ENCODE data around the gene LTBP3. TPM values are rescaled to one million over a fixed set of nuclear protein-coding genes. Genes with fewer than 3 reads are reported as not detected.

Gene LTBP3
- total and polyA plus RNA-seq, 9 of the 15 experiments (the other 6 are each of a cell fraction or from before 2014, with no cell fraction given), result 0.06 to 20.5 (median 4.8) TPM

- Histone ChIP-seq H4K20me1 (replicated peaks; ENCODE audit: control insufficient read depth, insufficient read depth, low read length) (0 out of 2 replicates have a peak, but pooled peaks cover 4% of the 10 kb centered on the region), H3K9ac (ENCODE audit: insufficient read depth in 1 of 2, low read depth in 2 of 2, low read length in 2 of 2) (peak overlapping the region in 1 of 2 experiments; percentile 79; a peak in 2 of 4 replicates), H2AFZ (ENCODE audit: low read depth, low read length) (no peak overlapping the region), H3K4me2 (ENCODE audit: insufficient read depth, low read length) (no peak overlapping the region), H3K27me3 (ENCODE audit: control insufficient read depth in 2 of 2, insufficient read depth in 2 of 2, low read length in 2 of 2) (no peaks in the 10 kb centered on the region), H3K9me1 (ENCODE audit: control insufficient read depth, insufficient read depth, low read length) (peaks cover 4% of the 10 kb centered on the region), H3K9me3 (replicated peaks; ENCODE audit: control insufficient read depth, insufficient read depth, low read depth, low read length) (no peaks in the 10 kb centered on the region), H3K4me3 (no peak overlapping the region), H3K79me2 (ENCODE audit: control insufficient read depth, insufficient read depth, low read length) (peaks cover 3% of the 10 kb centered on the region; the same call in 1 of the 3 replicates), H3K36me3 (ENCODE audit: control insufficient read depth, insufficient read depth, low read length) (peaks cover 56% of the 10 kb centered on the region; the same call in 2 of the 3 replicates), H3K27ac (ENCODE audit: extremely low read depth, low read depth, low read length) (no peak overlapping the region), H3K4me1 (replicated peaks in 1 of 2; ENCODE audit: control insufficient read depth in 2 of 2, insufficient read depth in 2 of 2, low read length in 2 of 2) (peaks cover 16 to 65% of the 10 kb centered on the region in 2 experiments)
- 69% methylated on average over 8 of the region's 9 CpGs for WGBS (ENCODE audit: insufficient coverage, low coverage, missing lambda C conversion rate)
- no TSS peak for BruUV-seq (replicated peaks)
- no peak for TF ChIP-seq ZNF778 (CRISPR knock-in tag; IDR thresholded peaks at IDR 0.05)
- no peak for TF ChIP-seq TFAM (CRISPR knock-in tag; conservative IDR thresholded peaks at IDR 0.05)
- no peak for TF ChIP-seq HDAC2 (IDR thresholded peaks at IDR 0.05)
- no peak for TF ChIP-seq PCBP1 (IDR thresholded peaks at IDR 0.05; ENCODE audit: low read depth, low read length, poor library complexity, severe bottlenecking)
- 0 out of 2 replicates have a peak, but pooled peaks have one; percentile 18 for TF ChIP-seq EGR1 (conservative IDR thresholded peaks at IDR 0.05)
- TF ChIP-seq YY1 (IDR thresholded peaks at IDR 0.05; ENCODE audit: borderline replicate concordance in 1 of 3, control insufficient read depth in 1 of 3, extremely low read depth in 1 of 3, insufficient read depth in 3 of 3, insufficient read length in 1 of 3, insufficient replicate concordance in 2 of 3, low read depth in 1 of 3, low read length in 2 of 3), result no peak
- TF ChIP-seq ZNF586 (CRISPR knock-in tag; conservative IDR thresholded peaks at IDR 0.05), result no peak
- TF ChIP-seq VEZF1 (CRISPR knock-in tag; IDR thresholded peaks at IDR 0.05), result peak; percentile 8; the same call in 1 of the 2 replicates
- 0 out of 2 replicates have a peak, but pooled peaks have one; percentile 29 for TF ChIP-seq MAX (CRISPR knock-in tag; IDR thresholded peaks at IDR 0.05)
- CTCF ChIA-PET (ENCODE audit: low intra/inter-chr PET ratio), result interaction anchor here (0.6 kb wide), 1 partner anchor 481 kb away, joined by 3 read pairs; no protein-coding TSS in a partner anchor
- intact Hi-C loops (cut with micrococcal nuclease), result loop anchor here (5.0 kb wide), 1 partner anchor 47 kb away; no protein-coding TSS in a partner anchor
- ATAC-seq (peak; percentile 39), DNase-seq (ENCODE audit: extremely low read depth in 1 of 4, low spot score in 3 of 4) (peak; percentile 65 to 82 (median 70)), FAIRE-seq (no peak)
- in situ Hi-C loops (cut with MboI), result no loop called here
- POLR2A ChIA-PET, result interaction anchor here (0.5 to 2.4 kb wide), 8 partner anchors 13 to 208 kb away, joined by 3 to 6 read pairs (median 3); partner anchors contain the start of gene EHBP1L1
Observed at GRCh38 chr11:65589444-65590239, 31.5 kb upstream of the LTBP3 start.
